H1 (cell line): ENCODE measurements around the gene MCM3. TPM values are rescaled to one million over a fixed set of nuclear protein-coding genes. Genes with fewer than 3 reads are reported as not detected.

Source experiments
- CTCF ChIA-PET: fragments of 300-600 bp; sonication (Branson Sonifier 250); formaldehyde crosslinking; loops from one replicate; lab custom pipeline; 2021; ENCODE audit not compliant: partially characterized antibody; lab: Charles Lee
- POLR2A ChIA-PET: fragments of 300-600 bp; sonication (Branson Sonifier 250); formaldehyde crosslinking; loops from one replicate; lab custom pipeline; 2021; ENCODE audit warnings: inconsistent platforms; ENCODE audit not compliant: partially characterized antibody; lab: Charles Lee
- DNase-seq, 2 experiments: peaks; one replicate each; pipeline versions ENCODE4 v3.0.0 to v3.0.0-alpha.2; 2010 to 2022; ENCODE audit warnings: low spot score in 2 of 2, low read depth in 1 of 2, mixed read lengths in 1 of 2
- FAIRE-seq: peaks from 2 replicates; lab custom pipeline; 2011; peaks lifted over from hg19 to GRCh38; lab: Jason Lieb, UNC
- H2AFZ ChIP-seq: 2 replicates; pipeline ENCODE4 v1.8.1; 2012; ENCODE audit warnings: low read length, inconsistent platforms
- H2AK5ac ChIP-seq: 2 replicates; pipeline ENCODE4 v1.6.1; 2013; ENCODE audit warnings: low read depth, low read length
- H2BK120ac ChIP-seq: replicated peaks from 2 replicates; pipeline ENCODE3; 2013; ENCODE audit warnings: low read depth, low read length, inconsistent platforms
- H2BK12ac ChIP-seq: 2 replicates; pipeline ENCODE4 v1.6.1; 2013; ENCODE audit warnings: low read depth, low read length
- H2BK15ac ChIP-seq: 2 replicates; pipeline ENCODE4 v1.6.1; 2013; ENCODE audit warnings: low read length
- H2BK20ac ChIP-seq: 2 replicates; pipeline ENCODE4 v1.6.1; 2013; ENCODE audit warnings: low read length
- H2BK5ac ChIP-seq: 2 replicates; pipeline ENCODE4 v1.6.1; 2013; ENCODE audit warnings: low read depth, low read length
- H3K14ac ChIP-seq: 2 replicates; pipeline ENCODE4 v1.6.1; 2013; ENCODE audit warnings: inconsistent platforms; ENCODE audit not compliant: insufficient read length
- H3K18ac ChIP-seq: 2 replicates; pipeline ENCODE4 v1.6.1; 2013; ENCODE audit warnings: low read length; ENCODE audit errors: extremely low read depth
- H3K23ac ChIP-seq: 2 replicates; pipeline ENCODE4 v1.6.1; 2013; ENCODE audit warnings: inconsistent platforms; ENCODE audit not compliant: insufficient read length
- H3K23me2 ChIP-seq: 2 replicates; pipeline ENCODE4 v1.6.1; 2013; ENCODE audit warnings: low read depth, low read length
- H3K27ac ChIP-seq: 2 replicates; pipeline ENCODE4 v1.6.1; 2011; ENCODE audit warnings: low read depth, low read length, inconsistent platforms
- H3K27me3 ChIP-seq, 4 experiments: replicated peaks in 1 of 4; 1 replicate in 1 of 4; 2 replicates in 3 of 4; pipeline versions ENCODE4 v1.6.1 to v1.8.1; 2011 to 2013; ENCODE audit warnings: low read length in 3 of 4, mild to moderate bottlenecking in 3 of 4, inconsistent platforms in 2 of 4, mixed read lengths in 2 of 4, moderate library complexity in 1 of 4; ENCODE audit not compliant: control insufficient read depth in 3 of 4, insufficient read depth in 3 of 4; ENCODE audit errors: extremely low read depth in 1 of 4
- H3K36me3 ChIP-seq, 4 experiments: 2 replicates each; pipeline versions ENCODE4 v1.6.1 to v1.8.1; 2011 to 2013; ENCODE audit warnings: mild to moderate bottlenecking in 4 of 4, low read length in 3 of 4, moderate library complexity in 2 of 4, control low read depth in 1 of 4, inconsistent platforms in 1 of 4; ENCODE audit not compliant: insufficient read depth in 4 of 4, control insufficient read depth in 2 of 4
- H3K4ac ChIP-seq: replicated peaks from 2 replicates; pipeline ENCODE3; 2013; ENCODE audit warnings: low read length, low read depth, mixed read lengths, inconsistent platforms; ENCODE audit not compliant: insufficient read length
- H3K4me1 ChIP-seq, 4 experiments: replicated peaks in 1 of 4; 1 replicate in 1 of 4; 2 replicates in 3 of 4; pipeline versions ENCODE4 v1.6.1 to v1.8.1; 2011 to 2013; ENCODE audit warnings: low read length in 3 of 4, inconsistent platforms in 2 of 4, mixed read lengths in 1 of 4; ENCODE audit not compliant: insufficient read depth in 4 of 4, control insufficient read depth in 3 of 4
- H3K4me2 ChIP-seq, 2 experiments: 2 replicates each; pipeline versions ENCODE4 v1.6.1 to v1.8.1; 2011 to 2013; ENCODE audit warnings: low read depth in 2 of 2, low read length in 2 of 2, control low read depth in 1 of 2, inconsistent platforms in 1 of 2, mild to moderate bottlenecking in 1 of 2; ENCODE audit not compliant: insufficient read depth in 1 of 2
- H3K4me3 ChIP-seq, 4 experiments: fragments of 200-600, 300-600 bp in 1 of 4; sonication (generic), shearing (Covaris generic), sonication (Bioruptor Twin) in 1 of 4; 2 replicates each; pipeline versions ENCODE4 v1.5.1 to v1.8.1; 2011 to 2016; ENCODE audit warnings: low read length in 4 of 4, low read depth in 3 of 4, control low read depth in 2 of 4, inconsistent platforms in 2 of 4, mild to moderate bottlenecking in 2 of 4, mixed read lengths in 1 of 4, moderate library complexity in 1 of 4; ENCODE audit not compliant: insufficient read depth in 2 of 4; ENCODE audit errors: extremely low read depth in 1 of 4
- H3K56ac ChIP-seq: replicated peaks from 2 replicates; pipeline ENCODE3; 2013; ENCODE audit warnings: low read depth, mild to moderate bottlenecking, mixed read lengths, low read length, inconsistent platforms; ENCODE audit not compliant: insufficient read length
- H3K79me1 ChIP-seq: 2 replicates; pipeline ENCODE4 v1.6.1; 2013; ENCODE audit warnings: low read depth, low read length, control low read depth
- H3K79me2 ChIP-seq, 2 experiments: 2 replicates each; pipeline versions ENCODE4 v1.6.1 to v1.8.1; 2012 to 2013; ENCODE audit warnings: low read length in 2 of 2, mild to moderate bottlenecking in 2 of 2, inconsistent platforms in 1 of 2; ENCODE audit not compliant: insufficient read depth in 2 of 2, control insufficient read depth in 1 of 2
- H3K9ac ChIP-seq, 4 experiments: replicated peaks in 1 of 4; 1 replicate in 1 of 4; 2 replicates in 3 of 4; pipeline versions ENCODE4 v1.6.1 to v1.8.1; 2011 to 2013; ENCODE audit warnings: low read depth in 3 of 4, low read length in 3 of 4, control low read depth in 2 of 4, mild to moderate bottlenecking in 2 of 4, moderate library complexity in 2 of 4, inconsistent platforms in 1 of 4; ENCODE audit errors: extremely low read depth in 1 of 4
- H3K9me3 ChIP-seq, 2 experiments: 2 replicates each; pipeline versions ENCODE4 v1.6.1 to v1.8.1; 2012 to 2013; ENCODE audit warnings: mild to moderate bottlenecking in 2 of 2, moderate library complexity in 2 of 2, control low read depth in 1 of 2, inconsistent platforms in 1 of 2, low read depth in 1 of 2, low read length in 1 of 2, mixed read lengths in 1 of 2; ENCODE audit not compliant: insufficient read depth in 2 of 2
- H4K20me1 ChIP-seq, 2 experiments: replicated peaks in 1 of 2; 2 replicates each; pipeline versions ENCODE3 to v1.8.1; 2011 to 2013; ENCODE audit warnings: inconsistent platforms in 2 of 2, low read length in 2 of 2, mild to moderate bottlenecking in 1 of 2; ENCODE audit not compliant: insufficient read depth in 2 of 2, control insufficient read depth in 1 of 2
- H4K5ac ChIP-seq: 2 replicates; pipeline ENCODE4 v1.6.1; 2013; ENCODE audit warnings: low read length, low read depth, mixed read lengths, inconsistent platforms; ENCODE audit not compliant: insufficient read length
- H4K8ac ChIP-seq: 2 replicates; pipeline ENCODE4 v1.8.0; 2013; ENCODE audit warnings: mild to moderate bottlenecking, moderate library complexity, low read length, inconsistent platforms; ENCODE audit not compliant: insufficient read depth; ENCODE audit errors: extremely low read depth
- H4K91ac ChIP-seq: replicated peaks from 2 replicates; pipeline ENCODE3; 2013; ENCODE audit warnings: low read length, mixed read lengths, inconsistent platforms; ENCODE audit not compliant: insufficient read length
- ATF3 ChIP-seq: IDR thresholded peaks from 2 replicates; pipeline ENCODE4 v1.6.1; 2011; ENCODE audit warnings: low read depth, mild to moderate bottlenecking, low read length; ENCODE audit not compliant: insufficient read depth
- POLR2A ChIP-seq, 2 experiments: IDR thresholded peaks; 1 replicate in 1 of 2; 2 replicates in 1 of 2; pipeline ENCODE4 v1.6.1; 2011; ENCODE audit warnings: low read depth in 2 of 2, low read length in 2 of 2, mild to moderate bottlenecking in 2 of 2; ENCODE audit errors: control extremely low read depth in 1 of 2
- POLR2AphosphoS5 ChIP-seq: IDR thresholded peaks from 2 replicates; pipeline ENCODE4 v1.6.1; 2011; ENCODE audit warnings: low read depth, low read length
- ZNF274 ChIP-seq: IDR thresholded peaks from 2 replicates; pipeline ENCODE4 v1.7.0; 2012; ENCODE audit warnings: low read length, borderline replicate concordance; ENCODE audit errors: extremely low read depth
- WGBS, 2 experiments: shearing (Covaris generic) in 1 of 2; methylation state at CpG; one replicate each; pipeline versions ENCODE4 v1.1.6 to v1.1.7; 2013 to 2015; ENCODE audit warnings: low lambda C conversion rate in 2 of 2, mixed read lengths in 2 of 2, inconsistent platforms in 1 of 2, low coverage in 1 of 2, missing lambda C conversion rate in 1 of 2; ENCODE audit not compliant: insufficient replicate concordance in 2 of 2, insufficient coverage in 1 of 2, insufficient read length in 1 of 2; ENCODE audit errors: extremely low coverage in 1 of 2, missing lambda C conversion rate in 1 of 2; 5-methylcytosine and 5-hydroxymethylcytosine counted together
- polyA plus RNA-seq, 7 experiments: library from polyadenylated mRNA; depleted of rRNA in 3 of 7; stranded (reverse) in 5 of 7; unstranded in 2 of 7; fragments of >200 nt in 5 of 7; fragments of 200-250 nt in 2 of 7; gene quantifications; 1 replicate in 5 of 7; 2 replicates in 1 of 7; 4 replicates in 1 of 7; pipeline versions ENCODE4 v1.2.1 to v1.2.3, GENCODE V29; 2011 to 2013; ENCODE audit warnings: missing spikeins in 2 of 7, mixed read lengths in 2 of 7
- total RNA-seq: library from RNA; stranded (reverse); fragmentation: NEBNext Ultra II Directional; extraction: Animal tissue kit (Norgen Biotek cat#: 25700); gene quantifications from 2 replicates; pipeline ENCODE4 v1.2.1, GENCODE V29; 2021

Gene MCM3
- total and polyA plus RNA-seq, 2 of the 8 experiments (the other 6 are each of a cell fraction or from before 2014, with no cell fraction given): 275 to 293 TPM

GRCh38 chr6:52283111-52283510 lies 1.4 kb downstream of the MCM3 start:
- peaks cover 4 to 18% of the 10 kb centered on the region in 2 experiments for H4K20me1 ChIP-seq
- no peak overlapping the region for H2BK120ac ChIP-seq
- FAIRE-seq: no peak
- ChIA-PET CTCF (interaction anchor here (0.6 to 12.5 kb wide), 11 partner anchors 15 to 811 kb away, joined by 3 to 175 read pairs (median 4); partner anchors contain the start of gene PAQR8), POLR2A (interaction anchor here (0.6 to 6.0 kb wide), 14 partner anchors 10 to 1869 kb away, joined by 3 to 87 read pairs (median 4); no protein-coding TSS in a partner anchor)
- H3K36me3 ChIP-seq: peaks cover 34 to 52% (median 47%) of the 10 kb centered on the region in 4 experiments
- H3K9me3 ChIP-seq: no peaks in the 10 kb centered on the region
- no peak overlapping the region for H2BK15ac ChIP-seq
- H2BK12ac ChIP-seq: no peak overlapping the region
- H2AK5ac ChIP-seq: no peak overlapping the region
- TF ChIP-seq ATF3 (no peak), POLR2A (IDR thresholded peaks at IDR 0.05; ENCODE audit: control extremely low read depth in 1 of 2, low read depth in 2 of 2, low read length in 2 of 2) (peak in 1 of 2 experiments; percentile 17; a peak in 1 of 3 replicates), ZNF274 (no peak), POLR2AphosphoS5 (0 out of 2 replicates have a peak, but pooled peaks have one; percentile 17)
- TF ChIP-seq, all 59 proteins: peak for 2
- WGBS, 2 experiments: 74% methylated on average over 6 of the region's 6 CpGs; no CpG with 5 or more reads in 1 of the 2 experiments
- Histone ChIP-seq H3K9ac (peak overlapping the region in 2 of 4 experiments; percentile 70 to 100; a peak in 4 of 7 replicates), H3K79me1 (peaks cover 6% of the 10 kb centered on the region; the same call in 1 of the 2 replicates), H3K23me2 (no peaks in the 10 kb centered on the region), H3K27ac (no peak overlapping the region), H2BK5ac (no peak overlapping the region), H4K5ac (no peak overlapping the region), H4K91ac (no peak overlapping the region), H3K79me2 (peaks cover 13 to 61% of the 10 kb centered on the region in 2 experiments), H3K4me2 (peak overlapping the region; percentile 66 to 70), H3K18ac (no peak overlapping the region), H4K8ac (no peak overlapping the region), H3K4ac (no peak overlapping the region), H3K4me1 (peaks cover 0 to 5% (median 2%) of the 10 kb centered on the region in 4 experiments; a peak in 4 of 7 replicates), H3K56ac (no peak overlapping the region), H2BK20ac (no peak overlapping the region), H3K27me3 (no peaks in the 10 kb centered on the region), H3K4me3 (peak overlapping the region; percentile 94 to 98 (median 96)), H3K14ac (no peak overlapping the region), H2AFZ (no peak overlapping the region), H3K23ac (no peak overlapping the region)
- no peak for DNase-seq
